CD4-positive, alpha-beta T cell (primary cell): ENCODE measurements around the gene FN1. TPM values are rescaled to one million over a fixed set of nuclear protein-coding genes. Genes with fewer than 3 reads are reported as not detected.

ENCODE experiments used
- ATAC-seq: fragments of 200-7000 bp; cut with Tn5 transposase; one replicate; pipeline ENCODE4 v1.10.0; 2022; ENCODE audit warnings: mild to moderate bottlenecking; ENCODE audit not compliant: poor library complexity
- CTCF ChIA-PET: fragments of 350-600 bp; sonication (Branson Sonifier 250); formaldehyde crosslinking; loops from one replicate; lab custom pipeline; 2021; ENCODE audit warnings: antibody characterized with exemption, inconsistent platforms; lab: Charles Lee
- POLR2A ChIA-PET: fragments of 350-600 bp; sonication (Branson Sonifier 250); formaldehyde crosslinking; loops from one replicate; lab custom pipeline; 2021; ENCODE audit warnings: antibody characterized with exemption, inconsistent platforms; lab: Charles Lee
- DNase-seq, 14 experiments: peaks; one replicate each; pipeline ENCODE4 v3.0.0-alpha.2; 2013 to 2020; ENCODE audit warnings: mixed read lengths in 2 of 14
- H3K27ac ChIP-seq, 2 donors: one replicate each; pipeline versions ENCODE4 v1.5.1 to v1.7.0; 2013; ENCODE audit warnings: low read length in 2 of 2, low read depth in 1 of 2, mild to moderate bottlenecking in 1 of 2
- H3K27me3 ChIP-seq, 2 experiments: 1 replicate in 1 of 2; 2 replicates in 1 of 2; pipeline versions ENCODE4 v1.6.1 to v1.7.0; 2013; ENCODE audit warnings: low read length in 2 of 2, control low read depth in 1 of 2, mild to moderate bottlenecking in 1 of 2, moderate library complexity in 1 of 2; ENCODE audit not compliant: insufficient read depth in 2 of 2, control insufficient read depth in 1 of 2
- H3K36me3 ChIP-seq: one replicate; pipeline ENCODE4 v1.6.1; 2013; ENCODE audit warnings: low read length, control low read depth; ENCODE audit not compliant: insufficient read depth
- H3K4me1 ChIP-seq: one replicate; pipeline ENCODE4 v1.6.1; 2013; ENCODE audit warnings: low read length, control low read depth; ENCODE audit not compliant: insufficient read depth
- H3K4me3 ChIP-seq: one replicate; pipeline ENCODE4 v1.5.1; 2013; ENCODE audit warnings: mild to moderate bottlenecking, low read length, moderate library complexity
- H3K9me3 ChIP-seq, 2 experiments: 1 replicate in 1 of 2; 2 replicates in 1 of 2; pipeline versions ENCODE4 v1.6.1 to v1.7.0; 2013; ENCODE audit warnings: low read length in 2 of 2, mild to moderate bottlenecking in 2 of 2, control low read depth in 1 of 2, moderate library complexity in 1 of 2; ENCODE audit not compliant: control insufficient read depth in 1 of 2, insufficient read depth in 1 of 2
- H3K27ac Mint-ChIP-seq: one replicate; pipeline ENCODE4 v1.8.0; 2020; ENCODE audit warnings: mixed read lengths
- H3K27me3 Mint-ChIP-seq: one replicate; pipeline ENCODE4 v1.8.0; 2021; ENCODE audit warnings: mixed read lengths
- H3K36me3 Mint-ChIP-seq: one replicate; pipeline ENCODE4 v1.8.0; 2021; ENCODE audit warnings: low read depth, mixed read lengths
- H3K4me1 Mint-ChIP-seq: one replicate; pipeline ENCODE4 v1.8.0; 2021; ENCODE audit warnings: low read depth, mixed read lengths
- H3K4me3 Mint-ChIP-seq: one replicate; pipeline ENCODE4 v1.8.0; 2020; ENCODE audit warnings: mild to moderate bottlenecking, mixed read lengths
- H3K9me3 Mint-ChIP-seq: one replicate; pipeline ENCODE4 v1.8.0; 2020; ENCODE audit warnings: mixed read lengths
- intact Hi-C, 2 experiments: fragments of 100-400 bp; cut with DNase I in 1 of 2; cut with micrococcal nuclease in 1 of 2; formaldehyde crosslinking; loops; one replicate each; pipeline versions ENCODE4 v1.15.1 to v1.9.0; 2023 to 2025; cut with DNase I, micrococcal nuclease
- total RNA-seq, 174 experiments: library from RNA in 2 of 174; stranded (reverse) in 2 of 174; gene quantifications; one replicate each; pipeline ENCODE4 v1.2.3 and lab custom pipeline; 2021 to 2026
- TF ChIP-seq, protein P1 (sequence below): fragments of 200-600 bp; IDR thresholded peaks from one replicate; pipeline ENCODE4 v1.8.0; 2022; ENCODE audit warnings: antibody characterized with exemption, mild to moderate bottlenecking

The FN1 gene
- total RNA-seq, 2 experiments from 2014 or later: 0.41 to 0.61 TPM

DNA sequence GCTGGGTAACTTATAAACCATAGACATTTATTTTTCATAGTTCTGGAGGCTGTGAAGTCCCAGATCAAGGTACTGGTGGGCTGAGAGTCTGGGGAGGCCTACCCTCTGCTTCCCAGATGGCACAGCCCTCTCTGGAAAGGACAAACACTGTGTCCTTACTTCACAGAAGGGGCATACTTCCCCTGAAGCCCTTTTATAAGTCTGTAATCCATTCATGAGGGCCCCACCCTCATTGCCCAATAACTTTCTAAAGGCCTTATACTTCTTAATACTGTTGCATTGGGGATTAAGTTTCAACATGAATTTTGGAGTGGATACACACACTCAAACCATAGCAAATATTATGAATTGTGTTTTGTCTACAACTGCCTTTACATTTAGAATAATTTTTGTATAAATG lies 88.0 kb downstream of the FN1 start:
- POLR2A ChIA-PET: no interaction called here
- no peak for ATAC-seq
- H3K9me3 ChIP-seq: no peaks in the 10 kb centered on the region
- TF ChIP-seq, protein P1, sequence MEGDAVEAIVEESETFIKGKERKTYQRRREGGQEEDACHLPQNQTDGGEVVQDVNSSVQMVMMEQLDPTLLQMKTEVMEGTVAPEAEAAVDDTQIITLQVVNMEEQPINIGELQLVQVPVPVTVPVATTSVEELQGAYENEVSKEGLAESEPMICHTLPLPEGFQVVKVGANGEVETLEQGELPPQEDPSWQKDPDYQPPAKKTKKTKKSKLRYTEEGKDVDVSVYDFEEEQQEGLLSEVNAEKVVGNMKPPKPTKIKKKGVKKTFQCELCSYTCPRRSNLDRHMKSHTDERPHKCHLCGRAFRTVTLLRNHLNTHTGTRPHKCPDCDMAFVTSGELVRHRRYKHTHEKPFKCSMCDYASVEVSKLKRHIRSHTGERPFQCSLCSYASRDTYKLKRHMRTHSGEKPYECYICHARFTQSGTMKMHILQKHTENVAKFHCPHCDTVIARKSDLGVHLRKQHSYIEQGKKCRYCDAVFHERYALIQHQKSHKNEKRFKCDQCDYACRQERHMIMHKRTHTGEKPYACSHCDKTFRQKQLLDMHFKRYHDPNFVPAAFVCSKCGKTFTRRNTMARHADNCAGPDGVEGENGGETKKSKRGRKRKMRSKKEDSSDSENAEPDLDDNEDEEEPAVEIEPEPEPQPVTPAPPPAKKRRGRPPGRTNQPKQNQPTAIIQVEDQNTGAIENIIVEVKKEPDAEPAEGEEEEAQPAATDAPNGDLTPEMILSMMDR: no peak
- H3K4me1 Mint-ChIP-seq: no peaks in the 10 kb centered on the region
- peaks cover 93% of the 10 kb centered on the region for H3K36me3 Mint-ChIP-seq
- DNase-seq: no peak
- no peak overlapping the region for H3K4me3 Mint-ChIP-seq
- H3K27ac Mint-ChIP-seq: no peak overlapping the region
- intact Hi-C loops: no loop called here
- H3K27me3 ChIP-seq: no peaks in the 10 kb centered on the region
- H3K9me3 Mint-ChIP-seq: no peaks in the 10 kb centered on the region
- no peaks in the 10 kb centered on the region for H3K4me1 ChIP-seq
- H3K27ac ChIP-seq: no peak overlapping the region
- CTCF ChIA-PET: no interaction called here
- H3K27me3 Mint-ChIP-seq: no peaks in the 10 kb centered on the region
- peaks cover 68% of the 10 kb centered on the region for H3K36me3 ChIP-seq
- no peak overlapping the region for H3K4me3 ChIP-seq

DNA sequence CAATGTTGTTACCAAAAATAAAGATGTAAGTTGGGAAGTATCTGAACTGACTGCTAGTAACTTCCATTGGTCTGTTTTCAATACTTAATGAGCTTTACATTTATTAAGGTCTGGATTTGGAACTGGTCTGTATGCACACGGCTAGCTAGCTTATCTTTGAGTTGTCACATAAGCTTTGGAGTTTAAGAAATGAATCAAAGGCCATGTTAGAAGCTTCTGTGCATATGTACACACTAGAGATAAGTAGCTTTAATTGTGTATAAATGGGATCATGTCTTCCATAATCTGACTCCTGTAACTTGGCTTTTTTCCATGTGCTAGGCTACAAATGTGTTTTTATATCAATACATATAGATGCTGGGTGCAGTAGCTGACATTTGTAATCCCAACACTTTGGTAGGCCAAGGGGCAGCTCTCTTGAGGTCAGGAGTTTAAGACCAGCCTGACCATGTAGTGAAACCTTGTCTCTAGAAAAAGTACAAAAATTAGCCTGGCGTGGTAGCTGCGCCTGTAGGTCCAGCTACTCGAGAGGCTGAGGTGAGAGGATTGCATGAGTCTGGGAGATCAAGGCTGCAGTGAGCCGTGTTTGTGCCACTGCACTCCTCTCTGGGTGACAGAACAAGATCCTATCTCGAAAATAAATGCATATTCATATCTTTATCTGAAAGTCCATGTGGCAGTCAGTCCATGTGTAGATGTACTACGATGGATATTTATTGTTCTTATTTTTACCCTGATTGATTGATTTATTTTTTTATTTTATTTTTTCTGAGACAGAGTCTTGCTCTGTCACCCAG lies 96.8 kb downstream of the FN1 start:
- H3K27me3 ChIP-seq: no peaks in the 10 kb centered on the region
- DNase-seq (no peak), ATAC-seq (no peak)
- Mint-ChIP-seq H3K9me3 (no peaks in the 10 kb centered on the region), H3K27me3 (no peaks in the 10 kb centered on the region), H3K4me3 (no peak overlapping the region), H3K4me1 (no peaks in the 10 kb centered on the region), H3K36me3 (peaks cover 94% of the 10 kb centered on the region), H3K27ac (no peak overlapping the region)
- H3K4me3 ChIP-seq: no peak overlapping the region
- ChIA-PET CTCF (no interaction called here), POLR2A (no interaction called here)
- TF ChIP-seq, protein P1: no peak
- H3K9me3 ChIP-seq: no peaks in the 10 kb centered on the region
- H3K4me1 ChIP-seq: no peaks in the 10 kb centered on the region
- peaks cover 80% of the 10 kb centered on the region for H3K36me3 ChIP-seq
- no peak overlapping the region for H3K27ac ChIP-seq
- intact Hi-C loops: no loop called here

DNA sequence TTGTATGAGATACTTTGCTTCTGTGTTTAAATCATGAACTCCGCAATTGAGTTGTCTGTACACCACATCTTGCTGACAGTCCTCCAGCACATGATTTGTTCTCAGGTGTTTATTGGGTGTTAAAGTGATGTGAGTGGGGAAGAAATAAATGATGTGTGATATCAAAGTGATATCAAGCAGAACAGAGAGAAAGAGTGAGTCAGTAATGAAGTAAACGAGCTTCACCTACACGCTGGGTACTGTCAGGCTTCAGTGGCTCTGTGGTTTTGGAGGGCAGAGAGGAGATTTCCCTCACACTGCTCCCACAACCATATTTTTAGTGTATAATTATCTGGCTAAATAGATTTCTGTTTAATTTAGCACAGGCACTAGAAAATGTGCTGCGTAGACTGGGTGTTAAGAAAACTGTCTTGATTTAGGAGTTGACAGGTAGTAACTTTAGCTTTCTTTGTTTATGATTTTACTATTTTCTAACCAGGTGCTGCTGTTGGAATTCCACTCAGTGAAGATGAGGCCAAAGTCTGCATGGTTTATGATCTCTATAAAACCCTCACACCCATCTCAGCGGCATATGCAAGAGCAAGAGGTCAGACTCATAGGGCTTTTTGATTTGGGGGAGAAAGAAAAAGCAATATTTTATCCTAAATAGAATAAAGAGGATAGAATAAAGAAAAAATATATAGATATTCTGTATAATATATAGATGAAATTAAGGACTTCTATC lies 102.8 kb downstream of the FN1 start:
- peaks cover 79% of the 10 kb centered on the region for H3K36me3 ChIP-seq
- H3K27me3 Mint-ChIP-seq: no peaks in the 10 kb centered on the region
- no peaks in the 10 kb centered on the region for H3K9me3 ChIP-seq
- peaks cover 9% of the 10 kb centered on the region for H3K4me1 Mint-ChIP-seq
- H3K4me3 Mint-ChIP-seq: no peak overlapping the region
- ChIA-PET POLR2A (no interaction called here), CTCF (no interaction called here)
- H3K27me3 ChIP-seq: no peaks in the 10 kb centered on the region
- no peaks in the 10 kb centered on the region for H3K9me3 Mint-ChIP-seq
- TF ChIP-seq, protein P1: no peak
- no peak for DNase-seq
- no peak overlapping the region for H3K27ac ChIP-seq
- peaks cover 93% of the 10 kb centered on the region for H3K36me3 Mint-ChIP-seq
- ATAC-seq: no peak
- H3K4me1 ChIP-seq: no peaks in the 10 kb centered on the region
- H3K27ac Mint-ChIP-seq: peak overlapping the region; percentile 14
- H3K4me3 ChIP-seq: no peak overlapping the region
- intact Hi-C loops: no loop called here
